K562 (cell line): ENCODE measurements around the gene ADM. TPM values are rescaled to one million over a fixed set of nuclear protein-coding genes. Genes with fewer than 3 reads are reported as not detected.

Experiments
- CBFA2T3 ChIP-seq: fragments of 450-650 bp; IDR thresholded peaks from 2 replicates; pipeline ENCODE4 v1.6.1; 2017
- HNRNPH1 ChIP-seq: fragments of 200-400 bp; formaldehyde crosslinking; optimal IDR thresholded peaks from 2 replicates; pipeline ENCODE3; 2017; ENCODE audit warnings: low read depth, mild to moderate bottlenecking, low read length, moderate library complexity
- RBBP5 ChIP-seq: fragments of 200-600 bp; sonication (generic); IDR thresholded peaks from 2 replicates; pipeline ENCODE4 v1.6.1; 2012; ENCODE audit warnings: borderline replicate concordance, mild to moderate bottlenecking, low read length, control low read depth, inconsistent platforms; ENCODE audit not compliant: insufficient read depth, poor library complexity, severe bottlenecking
- SMAD4 ChIP-seq: fragments of 250-450 bp; sonication (Bioruptor Pico); conservative IDR thresholded peaks from 2 replicates; pipeline ENCODE4 v1.8.0; 2021; ENCODE audit warnings: inconsistent platforms, mild to moderate bottlenecking, moderate library complexity
- THRB ChIP-seq: fragments of 450-650 bp; formaldehyde crosslinking; conservative IDR thresholded peaks from 2 replicates; pipeline ENCODE4 v1.4.0; 2022; ENCODE audit warnings: mild to moderate bottlenecking, missing genetic modification characterization
- VEZF1 ChIP-seq: fragments of 200-800 bp; sonication (Bioruptor generic); IDR thresholded peaks from 2 replicates; pipeline ENCODE4 v1.6.1; 2017; ENCODE audit warnings: missing genetic modification characterization, missing compliant biosample characterization
- XRCC3 ChIP-seq: fragments of 450-650 bp; IDR thresholded peaks from 2 replicates; pipeline ENCODE4 v1.6.1; 2017; ENCODE audit warnings: mild to moderate bottlenecking, moderate library complexity
- ZFX ChIP-seq: sonication (generic); formaldehyde crosslinking; IDR thresholded peaks from 2 replicates; pipeline ENCODE4 v1.8.0; 2022; ENCODE audit warnings: mild to moderate bottlenecking, missing genetic modification reagents, moderate library complexity
- ZMIZ1 ChIP-seq, 2 experiments: fragments of 150-350 bp in 1 of 2; IDR thresholded peaks; 2 replicates each; pipeline ENCODE4 v1.6.1; 2012 to 2016; ENCODE audit warnings: low read depth in 2 of 2, low read length in 2 of 2, mild to moderate bottlenecking in 1 of 2, moderate library complexity in 1 of 2
- ZNF583 ChIP-seq: fragments of 250-450 bp; sonication (Bioruptor Pico); IDR thresholded peaks from 2 replicates; pipeline ENCODE4 v1.4.0; 2020
- polyA plus RNA-seq, 8 experiments: library from polyadenylated mRNA; depleted of rRNA in 4 of 8; stranded (reverse) in 5 of 8; unstranded in 3 of 8; fragments of >200 nt; fragmentation: Nextera tagmentation in 2 of 8; fragmentation: Illumina TruSeq in 1 of 8; extraction: Ambion mirVana in 2 of 8; extraction: Trizol in 1 of 8; gene quantifications; 2 replicates each; pipeline versions ENCODE4 v1.2.1 to v1.2.3, GENCODE V29; 2011 to 2014; ENCODE audit warnings: inconsistent platforms in 1 of 8, missing spikeins in 1 of 8
- total RNA-seq, 7 experiments: library from RNA; depleted of rRNA in 6 of 7; stranded (reverse); fragments of >200 nt in 6 of 7; fragmentation: Illumina TruSeq in 2 of 7; extraction: Trizol in 2 of 7; gene quantifications; 2 replicates each; pipeline versions ENCODE4 v1.2.1 to v1.2.3, GENCODE V29; 2011 to 2021; ENCODE audit warnings: low replicate concordance in 1 of 7

ADM gene
- total and polyA plus RNA-seq, 9 of the 15 experiments (the other 6 are each of a cell fraction or from before 2014, with no cell fraction given), result 0.23 to 0.49 (median 0.32) TPM; not detected in 6

- peak; percentile 38; the same call in 1 of the 2 replicates for TF ChIP-seq VEZF1
- TF ChIP-seq THRB (CRISPR knock-in tag), result no peak
- no peak for TF ChIP-seq ZMIZ1 (IDR thresholded peaks at IDR 0.05; ENCODE audit: low read depth in 2 of 2, low read length in 2 of 2)
- TF ChIP-seq ZFX (CRISPR knock-in tag), result peak; percentile 38; the same call in 1 of the 2 replicates
- TF ChIP-seq HNRNPH1, result no peak
- no peak for TF ChIP-seq XRCC3
- TF ChIP-seq ZNF583 (CRISPR knock-in tag), result no peak
- peak; percentile 26 for TF ChIP-seq RBBP5
- TF ChIP-seq SMAD4, result no peak; the same call in 1 of the 2 replicates
- no peak for TF ChIP-seq CBFA2T3
Observed at GRCh38 chr11:10304495-10305261, at the start of gene ADM (continued).
